Esophagus muscularis mucosa (tissue), 3 donors: ENCODE measurements around the gene DNAJC16.

Experiments used
- CTCF ChIP-seq, 3 experiments: fragments of 200-600 bp in 2 of 3; fragments of 450-650 bp in 1 of 3; sonication (generic) in 2 of 3; IDR thresholded peaks; one replicate each; pipeline ENCODE4 v1.5.1; 2017 to 2019; ENCODE audit warnings: antibody characterized with exemption in 3 of 3, mild to moderate bottlenecking in 2 of 3, moderate library complexity in 1 of 3
- POLR2A ChIP-seq: fragments of 450-650 bp; IDR thresholded peaks from one replicate; pipeline ENCODE4 v1.6.1; 2017; ENCODE audit warnings: antibody characterized with exemption, moderate library complexity, mild to moderate bottlenecking, low read depth

DNA sequence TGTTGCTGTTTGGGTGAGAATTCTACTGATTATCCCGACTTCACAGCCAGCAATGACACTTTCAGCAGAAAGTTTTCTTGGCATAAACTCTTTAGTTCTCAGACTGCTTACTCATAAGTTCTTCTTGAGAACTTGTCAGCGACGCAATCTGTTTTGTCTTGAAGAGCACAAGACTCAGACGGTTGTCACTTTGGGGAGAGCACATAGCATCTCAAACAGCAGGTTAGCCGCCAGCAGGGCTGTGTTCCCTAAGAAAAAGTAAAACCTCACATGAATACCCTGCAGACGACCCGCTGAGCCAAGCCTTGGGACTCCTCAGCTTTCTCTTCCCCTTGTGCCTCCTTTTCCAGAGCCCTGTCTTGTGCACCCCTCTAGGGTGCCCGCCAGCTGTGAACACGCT lies 46.8 kb downstream of the DNAJC16 start:
- TF ChIP-seq CTCF (IDR thresholded peaks at IDR 0.05) (no peak), POLR2A (no peak)
